ENCODE measurements around the gene CTSZ. TPM values are rescaled to one million over a fixed set of nuclear protein-coding genes. Genes with fewer than 3 reads are reported as not detected.

The CTSZ gene
- total and polyA plus RNA-seq, 2 donors (not counting 1 experiment from before 2014, with no cell fraction given), result 285 to 319 TPM

- no peak overlapping the region for H3K4me3 Mint-ChIP-seq
- no peak for DNase-seq
- Histone ChIP-seq H3K9me3 (ENCODE audit: control extremely low read depth in 1 of 3, control insufficient read depth in 2 of 3, insufficient read depth in 1 of 3, low read length in 2 of 3) (peaks cover 0 to 6% (median 0%) of the 10 kb centered on the region in 3 donors), H3K9ac (ENCODE audit: low read length) (no peak overlapping the region), H3K4me1 (ENCODE audit: control insufficient read depth in 2 of 2, insufficient read depth in 2 of 2, low read length in 2 of 2) (peaks cover 21 to 32% of the 10 kb centered on the region in 2 donors), H3K27ac (ENCODE audit: low read length in 2 of 2) (no peak overlapping the region), H3K36me3 (replicated peaks in 1 of 2; ENCODE audit: control extremely low read depth in 1 of 2, control insufficient read depth in 1 of 2, extremely low read depth in 1 of 2, insufficient read depth in 2 of 2, low read length in 1 of 2) (no peaks in the 10 kb centered on the region), H3K79me2 (ENCODE audit: control insufficient read depth, insufficient read depth, low read length) (peaks cover 33% of the 10 kb centered on the region), H3K4me3 (ENCODE audit: control extremely low read depth in 1 of 5, extremely low read depth in 1 of 5, insufficient read depth in 1 of 5, low read depth in 2 of 5, low read length in 4 of 5) (no peak overlapping the region), H3K27me3 (replicated peaks in 1 of 4; ENCODE audit: control extremely low read depth in 1 of 4, control insufficient read depth in 3 of 4, insufficient read depth in 4 of 4, low read length in 3 of 4) (no peaks in the 10 kb centered on the region), H3K4me2 (replicated peaks; ENCODE audit: low read depth, low read length, poor library complexity, severe bottlenecking) (no peak overlapping the region), H2AFZ (ENCODE audit: insufficient read depth, low read depth, low read length, poor library complexity, severe bottlenecking) (no peak overlapping the region), H4K20me1 (ENCODE audit: control insufficient read depth, insufficient read depth, low read length, poor library complexity, severe bottlenecking) (no peaks in the 10 kb centered on the region)
- 95% methylated on average over 12 of the region's 17 CpGs for WGBS (ENCODE audit: insufficient coverage)
- no peaks in the 10 kb centered on the region for H3K27me3 Mint-ChIP-seq
- POLR2A ChIA-PET, result interaction anchor here (1.0 kb wide), 1 partner anchor 9 kb away, joined by 5 read pairs; no protein-coding TSS in a partner anchor
- TF ChIP-seq, protein P1, sequence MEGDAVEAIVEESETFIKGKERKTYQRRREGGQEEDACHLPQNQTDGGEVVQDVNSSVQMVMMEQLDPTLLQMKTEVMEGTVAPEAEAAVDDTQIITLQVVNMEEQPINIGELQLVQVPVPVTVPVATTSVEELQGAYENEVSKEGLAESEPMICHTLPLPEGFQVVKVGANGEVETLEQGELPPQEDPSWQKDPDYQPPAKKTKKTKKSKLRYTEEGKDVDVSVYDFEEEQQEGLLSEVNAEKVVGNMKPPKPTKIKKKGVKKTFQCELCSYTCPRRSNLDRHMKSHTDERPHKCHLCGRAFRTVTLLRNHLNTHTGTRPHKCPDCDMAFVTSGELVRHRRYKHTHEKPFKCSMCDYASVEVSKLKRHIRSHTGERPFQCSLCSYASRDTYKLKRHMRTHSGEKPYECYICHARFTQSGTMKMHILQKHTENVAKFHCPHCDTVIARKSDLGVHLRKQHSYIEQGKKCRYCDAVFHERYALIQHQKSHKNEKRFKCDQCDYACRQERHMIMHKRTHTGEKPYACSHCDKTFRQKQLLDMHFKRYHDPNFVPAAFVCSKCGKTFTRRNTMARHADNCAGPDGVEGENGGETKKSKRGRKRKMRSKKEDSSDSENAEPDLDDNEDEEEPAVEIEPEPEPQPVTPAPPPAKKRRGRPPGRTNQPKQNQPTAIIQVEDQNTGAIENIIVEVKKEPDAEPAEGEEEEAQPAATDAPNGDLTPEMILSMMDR (IDR thresholded peaks at IDR 0.05), result no peak
- TF ChIP-seq EZH2 (IDR thresholded peaks at IDR 0.05; ENCODE audit: borderline replicate concordance, insufficient read depth, low read depth, low read length, poor library complexity, severe bottlenecking), result no peak
- intact Hi-C loops (cut with micrococcal nuclease), result no loop called here
- peak overlapping the region; percentile 10 for H3K27ac Mint-ChIP-seq
- CTCF ChIA-PET, result interaction anchor here (0.9 kb wide), 1 partner anchor 21 kb away, joined by 3 read pairs; the partner anchor contains the start of gene ATP5F1E
- H3K4me1 Mint-ChIP-seq, result peaks cover 53% of the 10 kb centered on the region
- H3K9me3 Mint-ChIP-seq (ENCODE audit: insufficient read depth), result no peaks in the 10 kb centered on the region
- ATAC-seq (ENCODE audit: low read depth), result no peak
These were observed 4.2 kb upstream of the CTSZ start for GRCh38 chr20:59010995-59011873.
